ENCODE measurements around the gene KIR3DL1.
"Not testable (repeated sequence)": the region's sequence is repeated elsewhere in the genome, so short reads cannot be mapped to it uniquely, and the experiment has no call there.

Gene KIR3DL1

DNA sequence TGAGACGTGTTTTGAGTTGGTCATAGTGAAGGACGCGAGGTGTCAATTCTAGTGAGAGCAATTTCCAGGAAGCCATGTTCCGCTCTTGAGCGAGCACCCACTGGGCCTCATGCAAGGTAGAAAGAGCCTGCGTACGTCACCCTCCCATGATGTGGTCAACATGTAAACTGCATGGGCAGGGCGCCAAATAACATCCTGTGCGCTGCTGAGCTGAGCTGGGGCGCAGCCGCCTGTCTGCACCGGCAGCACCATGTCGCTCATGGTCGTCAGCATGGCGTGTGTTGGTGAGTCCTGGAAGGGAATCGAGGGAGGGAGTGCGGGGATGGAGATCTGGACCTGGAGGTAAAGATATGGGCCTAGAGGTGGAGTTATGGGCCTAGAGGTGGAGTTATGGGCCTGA lies at the start of gene KIR3DL1:
Gene KIR3DL1, plus strand, starts transcription at position 218 of the 400 bp plus-strand sequence.
- DNase-seq, result not testable (repeated sequence)

DNA sequence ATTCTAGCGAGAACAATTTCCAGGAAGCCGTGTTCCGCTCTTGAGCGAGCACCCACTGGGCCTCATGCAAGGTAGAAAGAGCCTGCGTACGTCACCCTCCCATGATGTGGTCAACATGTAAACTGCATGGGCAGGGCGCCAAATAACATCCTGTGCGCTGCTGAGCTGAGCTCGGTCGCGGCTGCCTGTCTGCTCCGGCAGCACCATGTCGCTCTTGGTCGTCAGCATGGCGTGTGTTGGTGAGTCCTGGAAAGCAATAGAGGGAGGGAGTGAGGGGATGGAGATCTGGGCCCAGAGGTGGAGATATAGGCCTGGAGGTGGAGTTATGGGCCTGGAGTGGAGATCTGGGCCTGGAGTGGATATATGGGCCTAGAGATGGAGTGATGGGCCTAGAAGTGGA lies 46.6 kb upstream of the KIR3DL1 start, which contains the start of gene KIR2DL1:
Gene KIR2DL1, plus strand, starts transcription at position 148 of the 400 bp plus-strand sequence. Its CDS starts 58 bp downstream, at position 206.
- DNase-seq, result not testable (repeated sequence)

DNA sequence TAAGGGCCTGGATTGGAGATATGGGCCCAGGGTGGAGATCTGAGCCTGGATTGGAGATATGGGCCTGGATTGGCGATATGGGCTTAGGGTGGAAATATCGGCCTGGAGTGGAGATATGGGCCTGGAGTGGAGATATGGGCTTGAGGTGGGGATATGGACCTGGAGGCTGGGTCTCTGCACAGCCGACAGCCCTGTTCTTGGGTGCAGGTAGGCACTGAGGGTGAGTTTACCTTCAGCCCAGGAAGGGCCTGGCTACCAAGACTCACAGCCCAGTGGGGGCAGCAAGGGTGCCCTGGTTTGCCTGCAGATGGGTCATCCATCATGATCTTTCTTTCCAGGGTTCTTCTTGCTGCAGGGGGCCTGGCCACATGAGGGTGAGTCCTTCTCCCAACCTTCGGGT lies 45.8 kb upstream of the KIR3DL1 start:
- not testable (repeated sequence) for DNase-seq

DNA sequence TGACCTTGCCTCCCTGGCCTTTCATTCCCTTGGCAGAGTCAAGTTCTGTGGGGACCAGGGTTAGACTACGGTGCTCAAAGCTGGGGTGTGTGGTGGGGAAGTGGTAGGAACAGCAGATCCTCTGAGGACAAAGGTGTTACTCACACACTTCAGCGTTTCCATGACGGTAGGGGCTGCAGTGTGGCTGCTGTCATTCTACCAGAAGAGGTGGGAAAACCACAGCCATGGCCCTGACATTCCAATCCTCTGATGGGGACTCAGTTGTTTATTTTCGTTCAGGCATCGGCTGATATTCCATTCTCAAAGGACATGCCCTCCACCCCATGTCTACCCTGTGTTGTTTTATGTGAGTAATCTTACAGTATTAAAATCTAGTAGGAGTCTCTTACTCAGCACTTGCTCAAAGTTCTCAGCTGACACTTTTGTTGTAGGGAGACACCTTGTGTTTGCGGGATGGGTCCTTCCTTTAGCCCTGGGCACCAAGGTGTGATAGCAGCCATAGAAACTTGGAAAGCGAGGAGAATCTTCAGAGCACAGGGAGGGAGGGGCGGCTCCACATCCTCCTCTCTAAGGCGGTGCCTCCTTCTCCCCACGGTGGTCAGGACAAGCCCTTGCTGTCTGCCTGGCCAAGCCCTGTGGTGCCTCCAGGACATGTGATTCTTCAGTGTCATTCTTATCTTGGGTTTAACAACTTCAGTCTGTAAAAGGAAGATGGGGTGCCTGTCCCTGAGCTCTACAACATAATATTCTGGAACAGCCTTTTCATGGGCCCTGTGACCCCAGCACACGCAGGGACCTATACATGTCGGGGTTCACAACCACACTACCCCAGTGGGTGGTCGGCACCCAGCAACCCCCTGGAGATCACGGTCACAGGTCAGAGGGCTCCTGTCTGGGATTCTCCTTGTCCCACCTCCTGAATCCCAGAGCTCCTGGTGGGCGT lies 45.0 kb upstream of the KIR3DL1 start:
- DNase-seq, result not testable (repeated sequence)

DNA sequence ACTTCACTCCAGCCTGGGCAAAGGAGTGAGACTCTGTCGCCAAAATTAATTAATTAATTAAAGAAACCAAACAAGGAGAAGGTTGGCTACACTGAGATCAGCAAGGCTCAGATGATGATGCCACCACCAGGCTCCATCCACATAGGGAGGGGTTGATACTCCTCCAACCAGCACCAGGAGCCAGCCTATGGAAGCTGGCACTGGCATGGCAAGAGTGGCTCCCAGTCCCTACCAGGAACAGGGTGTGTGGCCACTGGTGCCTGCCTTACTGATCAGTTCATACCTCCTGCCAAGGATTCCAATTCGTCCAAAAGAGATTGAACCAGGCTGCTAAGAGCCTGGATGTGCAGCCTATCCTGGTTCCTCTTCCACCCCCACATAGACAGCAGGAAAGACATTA lies 43.6 kb upstream of the KIR3DL1 start:
- not testable (repeated sequence) for DNase-seq

DNA sequence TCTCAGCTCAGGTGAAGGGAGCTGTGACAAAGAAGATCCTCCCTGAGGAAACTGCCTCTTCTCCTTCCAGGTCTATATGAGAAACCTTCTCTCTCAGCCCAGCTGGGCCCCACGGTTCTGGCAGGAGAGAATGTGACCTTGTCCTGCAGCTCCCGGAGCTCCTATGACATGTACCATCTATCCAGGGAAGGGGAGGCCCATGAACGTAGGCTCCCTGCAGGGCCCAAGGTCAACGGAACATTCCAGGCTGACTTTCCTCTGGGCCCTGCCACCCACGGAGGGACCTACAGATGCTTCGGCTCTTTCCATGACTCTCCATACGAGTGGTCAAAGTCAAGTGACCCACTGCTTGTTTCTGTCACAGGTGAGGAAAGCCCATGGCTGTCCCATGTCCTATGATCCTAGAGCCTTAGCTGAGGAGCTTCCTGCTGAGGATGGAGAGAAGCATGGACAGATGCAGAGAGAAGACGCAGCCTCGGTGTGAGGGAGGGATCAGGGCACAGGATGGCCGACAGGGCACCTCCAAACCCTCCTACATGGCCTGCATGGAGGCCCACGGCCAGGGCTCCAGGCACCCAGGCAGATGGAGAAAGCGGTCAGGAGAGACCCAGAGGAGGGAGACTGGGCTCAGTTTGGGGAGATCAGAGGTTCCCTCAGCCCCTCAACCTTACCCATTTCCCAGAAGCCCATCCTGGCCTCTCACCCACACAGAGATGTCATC lies 41.0 kb upstream of the KIR3DL1 start:
- not testable (repeated sequence) for DNase-seq

DNA sequence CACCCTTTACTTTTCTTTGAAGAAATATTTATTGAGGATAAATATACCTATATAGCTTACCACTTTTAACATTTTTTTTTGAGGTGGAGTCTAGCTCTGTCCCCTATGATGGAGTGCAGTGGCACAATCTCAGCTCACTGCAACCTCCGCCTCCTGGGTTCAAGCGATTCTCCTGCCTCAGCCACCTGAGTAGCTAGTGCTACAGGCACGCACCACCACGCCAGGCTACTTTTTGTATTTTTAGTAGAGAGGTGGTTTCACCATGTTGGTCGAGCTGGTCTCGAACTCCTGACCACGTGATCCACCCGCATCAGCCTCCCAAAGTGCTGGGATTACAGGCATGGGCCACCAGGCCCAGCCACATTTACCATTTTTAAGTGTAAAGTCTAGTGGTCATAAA lies 40.4 kb upstream of the KIR3DL1 start:
- not testable (repeated sequence) for DNase-seq

DNA sequence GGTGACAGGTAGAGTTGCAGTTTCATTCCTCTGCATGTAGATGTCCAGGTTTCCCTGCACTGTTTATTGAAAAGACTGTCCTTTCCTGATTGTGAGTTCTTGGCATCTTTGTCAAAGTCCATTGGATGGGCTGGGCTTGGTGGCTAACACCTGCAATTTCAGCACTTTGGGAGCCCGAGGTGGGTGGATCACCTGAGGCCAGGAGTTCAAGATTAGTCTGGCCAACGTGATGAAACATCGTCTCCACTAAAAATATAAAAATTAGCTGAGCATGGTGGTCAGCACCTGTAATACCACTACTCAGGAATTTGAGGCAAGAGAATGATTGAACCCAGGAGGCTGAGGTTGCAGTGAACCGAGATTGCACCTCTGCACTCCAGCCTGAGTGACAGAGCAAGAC lies 38.4 kb upstream of the KIR3DL1 start:
- not testable (repeated sequence) for DNase-seq

DNA sequence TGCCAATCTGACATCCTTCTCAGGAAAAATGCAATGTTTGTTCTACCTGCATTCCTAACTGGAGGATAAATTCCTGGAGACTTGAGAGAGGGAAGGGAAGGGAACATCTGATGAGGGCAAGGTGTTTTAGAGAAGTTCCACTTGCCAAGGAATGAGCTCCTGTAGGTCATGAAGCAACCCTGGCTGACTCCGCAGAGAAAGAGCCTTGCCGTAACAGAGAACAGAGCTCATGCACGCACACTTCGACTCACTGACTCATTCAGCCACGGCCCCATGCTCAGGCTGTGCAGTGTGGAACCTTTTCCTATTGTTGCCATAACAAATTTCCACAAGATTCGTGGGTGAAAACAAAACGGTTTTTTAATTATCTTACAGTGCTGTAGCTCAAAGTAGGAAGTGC lies 37.4 kb upstream of the KIR3DL1 start:
- DNase-seq, result not testable (repeated sequence)

DNA sequence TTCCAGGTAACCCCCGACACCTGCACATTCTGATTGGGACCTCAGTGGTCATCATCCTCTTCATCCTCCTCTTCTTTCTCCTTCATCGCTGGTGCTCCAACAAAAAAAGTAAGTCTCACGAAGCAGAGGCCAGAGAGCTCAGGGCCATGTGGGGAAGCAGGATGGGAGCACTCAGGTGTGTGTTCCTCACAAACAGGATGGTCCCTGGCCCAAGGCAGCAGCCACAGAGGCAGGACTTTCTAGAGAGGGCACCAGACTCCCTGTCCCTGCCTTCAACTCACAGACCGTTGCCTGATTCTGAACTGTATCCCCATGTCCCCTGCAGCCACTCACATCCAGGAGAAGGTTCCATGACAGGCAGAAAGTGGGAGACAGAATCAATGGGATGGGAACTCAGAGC lies 33.4 kb upstream of the KIR3DL1 start:
- not testable (repeated sequence) for DNase-seq

DNA sequence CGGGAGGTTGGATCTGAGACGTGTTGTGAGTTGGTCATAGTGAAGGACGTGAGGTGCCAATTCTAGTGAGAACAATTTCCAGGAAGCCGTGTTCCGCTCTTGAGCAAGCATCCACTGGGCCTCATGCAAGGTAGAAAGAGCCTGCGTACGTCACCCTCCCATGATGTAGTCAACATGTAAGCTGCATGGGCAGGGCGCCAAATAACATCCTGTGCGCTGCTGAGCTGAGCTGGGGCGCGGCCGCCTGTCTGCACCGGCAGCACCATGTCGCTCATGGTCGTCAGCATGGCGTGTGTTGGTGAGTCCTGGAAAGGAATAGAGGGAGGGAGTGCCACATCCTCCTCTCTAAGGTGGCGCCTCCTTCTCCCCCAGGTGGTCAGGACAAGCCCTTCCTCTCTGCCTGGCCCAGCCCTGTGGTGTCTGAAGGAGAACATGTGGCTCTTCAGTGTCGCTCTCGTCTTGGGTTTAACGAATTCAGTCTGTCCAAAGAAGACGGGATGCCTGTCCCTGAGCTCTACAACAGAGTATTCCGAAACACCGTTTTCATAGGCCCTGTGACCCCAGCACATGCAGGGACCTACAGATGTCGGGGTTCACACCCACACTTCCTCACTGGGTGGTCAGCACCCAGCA lies 30.1 kb upstream of the KIR3DL1 start:
- not testable (repeated sequence) for DNase-seq

DNA sequence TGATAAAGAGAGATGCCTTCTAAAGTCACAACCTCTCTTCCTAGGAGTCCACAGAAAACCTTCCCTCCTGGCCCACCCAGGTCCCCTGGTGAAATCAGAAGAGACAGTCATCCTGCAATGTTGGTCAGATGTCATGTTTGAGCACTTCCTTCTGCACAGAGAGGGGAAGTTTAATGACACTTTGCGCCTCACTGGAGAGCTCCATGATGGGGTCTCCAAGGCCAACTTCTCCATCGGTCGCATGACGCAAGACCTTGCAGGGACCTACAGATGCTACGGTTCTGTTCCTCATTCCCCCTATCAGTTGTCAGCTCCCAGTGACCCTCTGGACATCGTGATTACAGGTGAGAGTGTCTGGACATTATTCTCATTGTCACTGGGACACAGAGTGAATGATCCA lies 28.1 kb upstream of the KIR3DL1 start:
- DNase-seq, result not testable (repeated sequence)

DNA sequence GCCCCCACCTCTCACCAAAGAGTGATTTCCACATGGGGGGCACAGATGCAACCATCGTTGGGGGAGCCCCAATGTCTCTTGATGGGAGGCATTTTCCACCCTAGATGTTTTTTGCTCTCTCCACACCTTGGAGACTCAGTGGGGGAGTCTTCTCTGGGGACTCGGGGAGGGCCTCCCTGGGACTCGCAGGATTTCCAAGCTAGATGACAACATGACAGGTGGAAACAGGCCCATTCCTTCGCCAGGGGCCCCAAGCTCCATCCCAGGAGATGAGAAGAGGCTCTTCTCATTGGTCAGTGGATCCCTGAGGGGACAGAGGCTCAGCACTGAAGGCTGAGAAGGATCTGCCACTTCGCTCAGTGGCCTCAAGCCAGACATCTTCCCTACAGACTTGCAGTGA lies 25.6 kb upstream of the KIR3DL1 start:
- no peak for DNase-seq

DNA sequence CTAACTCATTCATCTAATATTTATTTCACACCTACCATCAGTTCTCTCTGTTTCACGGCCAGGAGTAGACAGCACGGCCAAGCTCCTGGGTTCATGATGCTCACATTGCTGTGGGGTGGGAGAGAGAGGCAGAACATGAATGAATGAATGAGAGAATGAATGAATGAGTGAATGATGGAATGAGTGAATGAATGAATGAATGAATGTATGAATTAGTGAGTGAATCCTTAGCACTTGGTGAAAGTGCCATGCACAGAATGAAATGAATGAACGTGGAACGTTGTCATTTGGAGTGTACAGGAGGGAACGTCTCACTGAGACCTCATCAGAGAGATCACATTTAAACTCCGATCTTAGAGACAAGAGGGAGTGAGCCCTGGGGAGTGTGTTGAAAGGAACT lies 24.8 kb upstream of the KIR3DL1 start:
- no peak for DNase-seq

DNA sequence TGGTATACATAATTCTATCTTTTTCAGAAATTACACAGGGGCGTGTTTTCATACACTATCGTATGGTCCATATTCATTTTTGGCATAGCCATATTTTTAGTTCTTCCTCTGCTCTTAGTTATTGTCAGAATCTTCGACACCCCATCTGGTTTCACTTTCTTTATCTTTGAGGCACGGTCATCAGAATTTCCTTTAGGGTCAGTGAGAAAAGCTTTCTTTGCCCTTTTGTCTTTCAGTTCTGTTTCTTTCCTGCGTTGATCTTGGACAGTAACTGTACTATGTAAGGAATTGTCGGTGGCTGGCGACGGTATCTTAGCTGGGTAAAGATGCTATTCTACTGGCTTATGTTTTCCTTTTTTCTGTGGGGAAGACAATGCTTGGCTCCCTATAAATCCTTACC lies 23.5 kb upstream of the KIR3DL1 start:
- no peak for DNase-seq

DNA sequence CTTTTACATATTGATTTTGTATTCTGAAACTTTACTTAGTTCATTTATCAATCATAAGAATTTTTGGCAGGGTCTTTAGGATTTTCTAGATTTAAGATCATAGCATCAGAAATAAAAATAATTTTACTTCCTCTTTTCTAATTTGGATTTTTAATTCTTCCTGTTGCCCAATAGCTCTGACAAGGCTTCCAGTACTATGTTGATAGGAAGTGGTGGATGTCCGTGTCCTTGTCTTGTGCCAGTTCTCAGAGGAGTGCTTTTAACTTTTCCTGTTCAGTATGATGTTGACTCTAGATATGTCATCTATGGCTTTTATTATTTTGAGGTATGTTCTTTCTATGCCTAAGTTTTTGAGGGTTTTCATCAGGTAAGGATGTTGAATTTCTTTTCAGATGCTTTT lies 20.5 kb upstream of the KIR3DL1 start:
- DNase-seq, result no peak

DNA sequence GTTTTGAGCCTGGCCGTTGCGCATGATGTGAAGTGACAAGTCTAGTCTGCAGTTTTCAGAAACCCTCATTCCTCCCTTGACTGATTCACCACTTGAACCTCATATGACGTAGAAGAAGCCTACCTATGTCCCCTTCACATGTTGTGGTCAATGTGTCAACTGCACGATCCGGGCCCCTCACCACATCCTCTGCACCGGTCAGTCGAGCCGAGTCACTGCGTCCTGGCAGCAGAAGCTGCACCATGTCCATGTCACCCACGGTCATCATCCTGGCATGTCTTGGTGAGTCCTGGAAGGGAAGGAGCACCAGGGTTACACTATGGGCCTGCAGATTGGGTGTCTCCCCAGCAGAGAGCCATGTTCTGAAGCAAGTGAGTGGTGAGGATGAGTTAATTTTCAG lies 12.9 kb upstream of the KIR3DL1 start, which contains the start of gene KIR2DL4:
Gene KIR2DL4, plus strand, starts transcription at position 201 of the 400 bp plus-strand sequence. Its CDS starts 42 bp downstream, at position 243.
- DNase-seq, result no peak

DNA sequence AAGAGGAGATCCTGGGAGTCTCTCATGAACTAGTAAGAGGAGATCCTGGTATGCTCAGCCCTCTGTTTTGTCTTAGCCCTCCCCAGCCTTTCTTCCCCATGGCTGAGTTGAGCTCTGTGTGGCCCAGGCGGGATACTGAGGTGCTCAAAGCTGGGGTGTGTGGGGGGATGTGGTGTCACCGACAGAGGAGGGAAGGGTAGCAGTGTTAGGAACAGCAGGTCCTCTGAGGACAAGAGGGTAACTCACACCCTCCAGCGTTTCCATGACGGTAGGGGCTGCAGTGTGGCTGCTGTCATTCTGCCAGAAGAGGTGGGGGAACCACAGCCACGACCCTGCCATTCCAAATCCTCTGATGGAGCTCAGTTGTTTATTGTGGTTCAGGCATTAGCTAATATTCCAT lies 12.2 kb upstream of the KIR3DL1 start:
- no peak for DNase-seq

DNA sequence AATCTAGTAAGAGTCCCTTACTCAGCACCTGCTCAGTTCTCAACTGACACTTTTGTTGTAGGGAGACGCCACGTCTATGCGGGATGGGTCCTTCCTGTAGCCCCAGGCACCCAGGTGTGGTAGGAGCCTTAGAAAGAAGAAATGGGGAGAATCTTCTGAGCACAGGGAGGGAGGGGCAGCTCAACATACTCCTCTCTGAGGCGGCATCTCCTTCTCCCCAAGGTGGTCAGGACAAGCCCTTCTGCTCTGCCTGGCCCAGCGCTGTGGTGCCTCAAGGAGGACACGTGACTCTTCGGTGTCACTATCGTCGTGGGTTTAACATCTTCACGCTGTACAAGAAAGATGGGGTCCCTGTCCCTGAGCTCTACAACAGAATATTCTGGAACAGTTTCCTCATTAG lies 11.7 kb upstream of the KIR3DL1 start:
- no peak for DNase-seq

DNA sequence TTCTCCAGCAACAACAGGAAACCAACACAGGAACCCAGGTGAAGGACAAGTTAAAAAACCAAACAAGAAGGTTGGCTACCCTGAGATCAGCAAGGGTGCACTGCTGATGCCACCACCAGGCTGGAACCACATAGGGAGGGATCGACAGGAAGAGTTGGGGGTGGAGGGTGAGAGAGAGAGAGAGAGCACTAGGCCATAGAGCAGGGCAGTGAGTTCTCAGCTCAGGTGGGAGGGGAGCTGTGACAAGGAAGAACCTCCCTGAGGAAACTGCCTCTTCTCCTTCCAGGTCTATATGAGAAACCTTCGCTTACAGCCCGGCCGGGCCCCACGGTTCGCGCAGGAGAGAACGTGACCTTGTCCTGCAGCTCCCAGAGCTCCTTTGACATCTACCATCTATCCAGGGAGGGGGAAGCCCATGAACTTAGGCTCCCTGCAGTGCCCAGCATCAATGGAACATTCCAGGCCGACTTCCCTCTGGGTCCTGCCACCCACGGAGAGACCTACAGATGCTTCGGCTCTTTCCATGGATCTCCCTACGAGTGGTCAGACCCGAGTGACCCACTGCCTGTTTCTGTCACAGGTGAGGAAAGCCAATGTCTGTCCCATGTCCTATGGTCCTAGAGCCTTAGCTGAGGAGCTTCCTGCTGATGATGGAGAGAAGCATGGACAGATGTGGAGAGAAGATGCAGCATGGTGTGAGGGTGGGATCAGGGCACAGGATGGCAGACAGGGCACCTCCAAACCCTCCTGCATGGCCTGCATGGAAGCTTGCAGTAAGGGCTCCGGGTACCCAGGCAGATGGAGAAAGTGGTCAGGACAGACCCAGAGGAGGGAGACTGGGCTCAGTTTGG lies 10.4 kb upstream of the KIR3DL1 start:
- DNase-seq, result no peak

DNA sequence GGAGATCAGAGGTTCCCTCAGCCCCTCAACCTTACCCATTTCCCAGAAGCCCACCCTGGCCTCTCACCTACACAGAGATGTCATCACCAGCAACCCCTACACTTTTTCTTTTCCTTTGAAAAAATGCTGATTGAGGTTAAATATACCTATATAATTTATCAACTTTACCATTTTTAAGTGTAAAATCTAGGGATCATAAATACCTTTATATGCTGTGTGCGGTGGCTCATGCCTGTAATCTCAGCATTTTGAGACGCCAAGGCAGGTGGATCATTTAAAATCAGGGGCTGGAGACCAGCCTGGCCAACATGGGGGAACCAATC lies 9.8 kb upstream of the KIR3DL1 start:
- no peak for DNase-seq

DNA sequence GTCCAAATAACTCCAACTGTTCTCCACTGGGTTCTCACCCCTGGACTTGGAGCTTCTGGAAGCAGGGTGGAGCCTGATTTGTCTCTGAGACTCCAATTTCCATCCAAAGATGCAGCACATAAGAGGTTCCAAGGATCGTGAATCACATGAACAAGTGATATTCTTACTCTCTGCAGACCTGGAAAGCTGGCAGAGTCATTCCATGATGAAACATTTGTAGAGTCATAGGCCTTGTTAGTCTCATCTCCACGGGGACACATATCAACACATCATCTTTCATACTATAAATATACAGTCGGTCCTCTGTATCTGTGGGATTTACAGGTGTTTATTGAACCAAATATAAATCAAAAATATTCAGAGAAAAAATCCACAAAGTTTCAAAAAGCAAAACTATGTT lies 1.7 kb upstream of the KIR3DL1 start:
- not testable (repeated sequence) for DNase-seq
